Mesendoderm (in vitro differentiated cells): ENCODE results near the gene BET1L.

ENCODE experiments used
- DNase-seq: peaks from one replicate; pipeline ENCODE4 v3.0.0; 2013
- H2AK5ac ChIP-seq: 2 replicates; pipeline ENCODE4 v1.6.1; 2013; ENCODE audit warnings: low read length, inconsistent platforms
- H2BK120ac ChIP-seq: 2 replicates; pipeline ENCODE4 v1.6.1; 2013; ENCODE audit warnings: low read depth, mild to moderate bottlenecking, low read length, moderate library complexity, mixed read lengths
- H2BK15ac ChIP-seq: replicated peaks from 2 replicates; pipeline ENCODE4 v1.6.1; 2013; ENCODE audit warnings: low read depth, mild to moderate bottlenecking, moderate library complexity
- H2BK5ac ChIP-seq: 2 replicates; pipeline ENCODE4 v1.6.1; 2013; ENCODE audit warnings: low read length, inconsistent platforms
- H3K18ac ChIP-seq: 2 replicates; pipeline ENCODE4 v1.6.1; 2013; ENCODE audit warnings: mild to moderate bottlenecking, low read length, mixed read lengths
- H3K23ac ChIP-seq: one replicate; pipeline ENCODE4 v1.6.1; 2013; ENCODE audit warnings: low read length
- H3K27ac ChIP-seq: 2 replicates; pipeline ENCODE4 v1.5.1; 2013; ENCODE audit warnings: low read depth, mild to moderate bottlenecking, inconsistent platforms, low read length, moderate library complexity
- H3K27me3 ChIP-seq: 2 replicates; pipeline ENCODE4 v1.6.1; 2013; ENCODE audit warnings: low read length, control low read depth, mild to moderate bottlenecking, inconsistent platforms; ENCODE audit not compliant: insufficient read depth, poor library complexity
- H3K36me3 ChIP-seq: 2 replicates; pipeline ENCODE4 v1.6.1; 2013; ENCODE audit warnings: low read length, inconsistent platforms; ENCODE audit not compliant: control insufficient read depth, insufficient read depth
- H3K4ac ChIP-seq: one replicate; pipeline ENCODE4 v1.6.1; 2013; ENCODE audit warnings: low read depth, mild to moderate bottlenecking, low read length, moderate library complexity
- H3K4me1 ChIP-seq: 2 replicates; pipeline ENCODE4 v1.6.1; 2013; ENCODE audit warnings: low read depth, low read length, inconsistent platforms; ENCODE audit not compliant: control insufficient read depth
- H3K4me2 ChIP-seq: 2 replicates; pipeline ENCODE4 v1.6.1; 2013; ENCODE audit warnings: low read length
- H3K4me3 ChIP-seq: 2 replicates; pipeline ENCODE4 v1.5.1; 2013; ENCODE audit warnings: mild to moderate bottlenecking, low read length
- H3K56ac ChIP-seq: one replicate; pipeline ENCODE4 v1.6.1; 2013; ENCODE audit warnings: low read length
- H3K79me1 ChIP-seq: 2 replicates; pipeline ENCODE4 v1.6.1; 2013; ENCODE audit warnings: low read length, inconsistent platforms
- H3K79me2 ChIP-seq: 2 replicates; pipeline ENCODE4 v1.6.1; 2013; ENCODE audit warnings: mild to moderate bottlenecking, low read length; ENCODE audit not compliant: control insufficient read depth, insufficient read depth
- H3K9ac ChIP-seq: 2 replicates; pipeline ENCODE4 v1.6.1; 2013; ENCODE audit warnings: low read length, inconsistent platforms
- H4K5ac ChIP-seq: one replicate; pipeline ENCODE4 v1.6.1; 2013; ENCODE audit warnings: low read length
- H4K8ac ChIP-seq: one replicate; pipeline ENCODE4 v1.6.1; 2013; ENCODE audit warnings: low read depth, mild to moderate bottlenecking, control low read depth, low read length, moderate library complexity
- WGBS: extraction: QIAGEN DNeasy Blood & Tissue Kit; methylation state at CpG from one replicate; pipeline ENCODE4 v1.1.7; 2013; ENCODE audit warnings: low lambda C conversion rate, missing lambda C conversion rate; ENCODE audit not compliant: insufficient coverage; ENCODE audit errors: extremely low coverage; 5-methylcytosine and 5-hydroxymethylcytosine counted together

BET1L gene

GRCh38 chr11:204587-205109 lies 2.6 kb downstream of the BET1L start:
- DNase-seq = no peak
- H3K9ac ChIP-seq = no peak overlapping the region
- no peak overlapping the region for H3K56ac ChIP-seq
- no peak overlapping the region for H3K23ac ChIP-seq
- H4K8ac ChIP-seq = no peak overlapping the region
- no peak overlapping the region for H2BK15ac ChIP-seq
- H3K4me1 ChIP-seq = peaks cover 9% of the 10 kb centered on the region
- no peak overlapping the region for H4K5ac ChIP-seq
- peaks cover 35% of the 10 kb centered on the region for H3K79me1 ChIP-seq
- WGBS = no CpG with 5 or more reads among the region's 12 CpGs
- no peaks in the 10 kb centered on the region for H3K36me3 ChIP-seq
- H3K79me2 ChIP-seq = peaks cover 27% of the 10 kb centered on the region
- no peak overlapping the region for H3K4me2 ChIP-seq
- H2BK5ac ChIP-seq = no peak overlapping the region
- no peaks in the 10 kb centered on the region for H3K27me3 ChIP-seq
- no peak overlapping the region for H3K4me3 ChIP-seq
- no peak overlapping the region for H3K27ac ChIP-seq
- no peak overlapping the region for H3K4ac ChIP-seq
- no peak overlapping the region for H3K18ac ChIP-seq
- no peak overlapping the region for H2AK5ac ChIP-seq
- no peak overlapping the region for H2BK120ac ChIP-seq

DNA sequence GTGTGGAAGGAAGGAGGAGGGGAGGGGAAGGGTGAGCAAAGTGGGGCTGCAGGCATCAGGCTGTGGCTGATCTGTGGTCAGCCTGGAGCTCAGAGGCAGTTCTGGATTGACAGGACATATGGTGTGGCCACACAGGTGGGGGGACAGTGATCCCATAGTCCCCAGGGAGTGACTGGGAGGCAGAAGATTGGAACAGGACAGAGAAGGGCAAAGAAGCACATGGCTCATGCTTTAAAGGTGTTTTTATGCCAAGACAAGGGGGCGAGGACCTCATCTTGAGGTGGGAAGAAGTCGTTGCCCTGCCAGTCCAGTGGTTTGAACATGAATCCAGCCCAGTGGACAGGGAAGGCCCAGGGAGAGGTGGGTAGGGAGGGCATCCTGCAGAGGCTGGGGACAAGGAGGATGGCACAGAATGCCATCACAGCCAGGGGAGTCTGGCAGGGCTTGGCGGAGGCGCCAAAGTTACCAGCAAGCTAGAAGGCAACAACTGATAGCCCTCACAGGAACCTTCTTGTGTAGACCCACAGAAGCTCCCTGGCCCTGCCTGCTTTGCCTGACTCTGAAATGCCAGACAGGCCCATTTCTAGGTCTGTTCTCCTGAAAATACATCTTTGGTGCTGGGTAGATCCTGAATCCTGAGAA lies 3.1 kb downstream of the BET1L start:
- no peak overlapping the region for H3K4me3 ChIP-seq
- H3K4me2 ChIP-seq = no peak overlapping the region
- no peak overlapping the region for H3K9ac ChIP-seq
- H3K27me3 ChIP-seq = no peaks in the 10 kb centered on the region
- H3K4me1 ChIP-seq = peaks cover 6% of the 10 kb centered on the region
- no peak overlapping the region for H2AK5ac ChIP-seq
- H2BK15ac ChIP-seq = no peak overlapping the region
- no peak overlapping the region for H2BK5ac ChIP-seq
- H3K4ac ChIP-seq = no peak overlapping the region
- peaks cover 30% of the 10 kb centered on the region for H3K79me1 ChIP-seq
- no peak overlapping the region for H3K23ac ChIP-seq
- H3K36me3 ChIP-seq = no peaks in the 10 kb centered on the region
- no peak overlapping the region for H3K27ac ChIP-seq
- peaks cover 21% of the 10 kb centered on the region for H3K79me2 ChIP-seq
- H4K5ac ChIP-seq = no peak overlapping the region
- H2BK120ac ChIP-seq = no peak overlapping the region
- DNase-seq = no peak
- H4K8ac ChIP-seq = no peak overlapping the region
- no peak overlapping the region for H3K18ac ChIP-seq
- H3K56ac ChIP-seq = no peak overlapping the region
- WGBS = no CpG with 5 or more reads among the region's 4 CpGs

DNA sequence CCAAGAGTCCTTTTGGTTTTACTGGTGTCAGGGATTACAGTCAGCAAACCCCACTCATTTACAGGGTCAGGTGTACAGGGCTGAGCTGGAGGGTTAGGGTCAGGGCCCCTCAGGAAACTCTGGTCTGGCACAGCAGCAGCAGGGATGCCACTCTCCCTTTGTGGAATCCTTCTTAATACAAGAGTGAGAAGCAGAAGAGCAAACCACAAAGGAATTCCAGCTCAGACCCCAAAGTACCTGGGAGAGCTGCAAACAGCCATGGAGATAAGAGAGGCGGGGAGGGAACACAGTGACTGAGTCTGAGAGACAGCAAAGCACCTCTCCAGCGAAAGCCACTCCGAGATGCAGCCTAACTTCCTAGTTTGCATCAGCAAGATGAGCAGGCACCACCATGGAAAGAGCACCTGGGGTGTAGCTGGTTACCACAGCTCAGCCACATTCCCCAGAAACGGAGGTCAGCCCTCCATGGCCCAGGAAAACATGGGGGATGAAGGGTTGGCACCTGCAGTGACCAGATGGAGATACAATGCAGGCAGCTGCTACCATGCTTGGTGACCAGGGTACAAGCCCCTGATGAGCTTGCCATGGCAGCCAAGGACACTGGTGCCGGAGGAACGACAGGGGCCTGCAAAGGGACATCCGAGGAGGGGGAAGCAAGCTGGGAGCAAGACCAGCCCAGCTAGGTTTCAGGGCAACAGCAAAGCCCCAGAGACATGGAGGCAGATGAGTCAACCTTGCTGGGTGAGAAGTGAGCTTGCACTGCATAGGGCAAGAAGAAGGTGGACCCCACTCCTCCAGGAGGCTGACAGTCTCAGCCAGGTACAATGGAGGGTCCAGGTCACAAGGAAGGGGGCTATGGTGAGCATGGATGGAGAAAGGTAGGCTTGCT lies 3.9 kb downstream of the BET1L start:
- no peak overlapping the region for H4K5ac ChIP-seq
- no peak overlapping the region for H3K4me2 ChIP-seq
- H3K27me3 ChIP-seq = no peaks in the 10 kb centered on the region
- WGBS = no CpG with 5 or more reads among the region's 7 CpGs
- H4K8ac ChIP-seq = no peak overlapping the region
- H3K9ac ChIP-seq = no peak overlapping the region
- no peak overlapping the region for H2BK5ac ChIP-seq
- H3K36me3 ChIP-seq = no peaks in the 10 kb centered on the region
- H3K79me2 ChIP-seq = peaks cover 18% of the 10 kb centered on the region
- H2BK15ac ChIP-seq = no peak overlapping the region
- no peak overlapping the region for H3K4ac ChIP-seq
- no peak overlapping the region for H3K4me3 ChIP-seq
- H3K4me1 ChIP-seq = peaks cover 6% of the 10 kb centered on the region
- no peak for DNase-seq
- H3K79me1 ChIP-seq = peaks cover 29% of the 10 kb centered on the region
- H3K56ac ChIP-seq = peak overlapping the region; percentile 15
- no peak overlapping the region for H3K27ac ChIP-seq
- H3K23ac ChIP-seq = no peak overlapping the region
- no peak overlapping the region for H2AK5ac ChIP-seq
- no peak overlapping the region for H3K18ac ChIP-seq
- no peak overlapping the region for H2BK120ac ChIP-seq

- Histone ChIP-seq H3K4ac (no peak overlapping the region), H2BK15ac (no peak overlapping the region), H3K4me2 (no peak overlapping the region), H2AK5ac (no peak overlapping the region), H4K5ac (no peak overlapping the region), H4K8ac (no peak overlapping the region), H3K18ac (no peak overlapping the region), H2BK120ac (no peak overlapping the region), H3K9ac (no peak overlapping the region), H2BK5ac (no peak overlapping the region), H3K36me3 (no peaks in the 10 kb centered on the region), H3K4me1 (peaks cover 6% of the 10 kb centered on the region), H3K27ac (no peak overlapping the region), H3K79me2 (peaks cover 17% of the 10 kb centered on the region), H3K56ac (no peak overlapping the region), H3K79me1 (peaks cover 25% of the 10 kb centered on the region), H3K27me3 (no peaks in the 10 kb centered on the region), H3K4me3 (no peak overlapping the region), H3K23ac (no peak overlapping the region)
- no CpG with 5 or more reads among the region's 8 CpGs for WGBS
- DNase-seq = no peak
Measured at GRCh38 chr11:202490-202889, 4.7 kb downstream of the BET1L start.

- no peak overlapping the region for H3K18ac ChIP-seq
- no peak overlapping the region for H3K4ac ChIP-seq
- H2BK120ac ChIP-seq = no peak overlapping the region
- peaks cover 17% of the 10 kb centered on the region for H3K79me2 ChIP-seq
- no peak overlapping the region for H4K8ac ChIP-seq
- no peak overlapping the region for H3K9ac ChIP-seq
- no peak overlapping the region for H3K27ac ChIP-seq
- peaks cover 25% of the 10 kb centered on the region for H3K79me1 ChIP-seq
- no peak overlapping the region for H2BK5ac ChIP-seq
- H3K23ac ChIP-seq = no peak overlapping the region
- peaks cover 6% of the 10 kb centered on the region for H3K4me1 ChIP-seq
- H3K36me3 ChIP-seq = no peaks in the 10 kb centered on the region
- H4K5ac ChIP-seq = no peak overlapping the region
- H3K4me2 ChIP-seq = no peak overlapping the region
- no peak overlapping the region for H3K56ac ChIP-seq
- no peak overlapping the region for H2BK15ac ChIP-seq
- H3K27me3 ChIP-seq = no peaks in the 10 kb centered on the region
- WGBS = no CpG with 5 or more reads among the region's 15 CpGs
- H3K4me3 ChIP-seq = no peak overlapping the region
- no peak overlapping the region for H2AK5ac ChIP-seq
- no peak for DNase-seq
Measured at GRCh38 chr11:201966-202365, 5.2 kb downstream of the BET1L start.
